WTC11 (cell line): ENCODE data around the gene FGF8. TPM values are rescaled to one million over a fixed set of nuclear protein-coding genes. Genes with fewer than 3 reads are reported as not detected.
A peak's percentile ranks its signal among the peaks of the same experiment; 100 is the strongest.

Experiments used
- ATAC-seq: fragments of 200-7000 bp; cut with Tn5 transposase; 2 replicates; pipeline ENCODE4 v1.10.0; 2021; ENCODE audit warnings: mild to moderate bottlenecking, moderate library complexity
- CTCF ChIA-PET: fragments of 300-600 bp; sonication (Branson Sonifier 250); formaldehyde crosslinking; loops from one replicate; lab custom pipeline; 2021; ENCODE audit warnings: antibody characterized with exemption; lab: Charles Lee
- POLR2A ChIA-PET: fragments of 350-600 bp; sonication (Branson Sonifier 250); formaldehyde crosslinking; loops from one replicate; lab custom pipeline; 2021; ENCODE audit warnings: antibody characterized with exemption; lab: Charles Lee
- DNase-seq: peaks from one replicate; pipeline ENCODE4 v3.0.0; 2021; ENCODE audit warnings: low spot score
- H3K27ac Mint-ChIP-seq: 2 replicates; pipeline ENCODE4 v1.8.0; 2021; ENCODE audit warnings: mixed read lengths
- H3K27me3 Mint-ChIP-seq: 2 replicates; pipeline ENCODE4 v1.8.0; 2021; ENCODE audit warnings: low read depth, mild to moderate bottlenecking, moderate library complexity, mixed read lengths
- H3K36me3 Mint-ChIP-seq: 2 replicates; pipeline ENCODE4 v1.8.0; 2021; ENCODE audit warnings: mixed read lengths
- H3K4me1 Mint-ChIP-seq: 2 replicates; pipeline ENCODE4 v1.8.0; 2022; ENCODE audit warnings: mixed read lengths
- H3K4me3 Mint-ChIP-seq: 2 replicates; pipeline ENCODE4 v1.8.0; 2021; ENCODE audit warnings: mild to moderate bottlenecking, moderate library complexity, mixed read lengths
- H3K9me3 Mint-ChIP-seq: 2 replicates; pipeline ENCODE4 v1.8.0; 2021; ENCODE audit warnings: mixed read lengths
- ATF2 ChIP-seq: sonication (generic); formaldehyde crosslinking; IDR thresholded peaks from 2 replicates; pipeline ENCODE4 v1.8.1; 2022; ENCODE audit warnings: low read depth, missing genetic modification reagents, borderline replicate concordance
- CTCF ChIP-seq: fragments of 200-600 bp; IDR thresholded peaks from 2 replicates; pipeline ENCODE4 v1.8.0; 2022; ENCODE audit warnings: antibody characterized with exemption
- E2F4 ChIP-seq: sonication (generic); formaldehyde crosslinking; IDR thresholded peaks from 2 replicates; pipeline ENCODE4 v1.8.1; 2022; ENCODE audit warnings: low read depth, mild to moderate bottlenecking, moderate library complexity, missing genetic modification reagents, borderline replicate concordance
- ETV6 ChIP-seq: sonication (generic); formaldehyde crosslinking; IDR thresholded peaks from 2 replicates; pipeline ENCODE4 v1.8.1; 2022; ENCODE audit warnings: mild to moderate bottlenecking, missing genetic modification reagents
- FOXJ3 ChIP-seq: sonication (generic); formaldehyde crosslinking; IDR thresholded peaks from 2 replicates; pipeline ENCODE4 v1.9.0; 2021; ENCODE audit warnings: missing genetic modification reagents, mild to moderate bottlenecking, borderline replicate concordance
- FOXK1 ChIP-seq: sonication (generic); formaldehyde crosslinking; IDR thresholded peaks from 2 replicates; pipeline ENCODE4 v1.8.0; 2022; ENCODE audit warnings: mild to moderate bottlenecking, moderate library complexity, missing genetic modification reagents
- FOXP4 ChIP-seq: sonication (generic); formaldehyde crosslinking; IDR thresholded peaks from 2 replicates; pipeline ENCODE4 v1.8.0; 2022; ENCODE audit warnings: mild to moderate bottlenecking, missing genetic modification reagents
- GRHL2 ChIP-seq: fragments of 250-450 bp; sonication (Bioruptor Pico); IDR thresholded peaks from 2 replicates; pipeline ENCODE4 v1.8.0; 2022; ENCODE audit warnings: mild to moderate bottlenecking, moderate library complexity; ENCODE audit not compliant: insufficient replicate concordance, severe bottlenecking
- GTF2I ChIP-seq: fragments of 250-450 bp; sonication (Bioruptor Pico); conservative IDR thresholded peaks from 2 replicates; pipeline ENCODE4 v1.4.0; 2021; ENCODE audit warnings: mild to moderate bottlenecking
- NR2C2 ChIP-seq: sonication (generic); formaldehyde crosslinking; IDR thresholded peaks from 2 replicates; pipeline ENCODE4 v1.8.0; 2022; ENCODE audit warnings: mild to moderate bottlenecking, missing genetic modification reagents
- NR3C1 ChIP-seq: sonication (generic); formaldehyde crosslinking; conservative IDR thresholded peaks from 2 replicates; pipeline ENCODE4 v1.8.1; 2023; ENCODE audit warnings: low read depth, mild to moderate bottlenecking, missing genetic modification reagents
- ZNF121 ChIP-seq: sonication (generic); formaldehyde crosslinking; IDR thresholded peaks from 2 replicates; pipeline ENCODE4 v1.8.0; 2023; ENCODE audit warnings: missing genetic modification reagents
- ZNF416 ChIP-seq: fragments of 250-450 bp; sonication (Bioruptor Pico); IDR thresholded peaks from 2 replicates; pipeline ENCODE4 v1.9.0; 2021; ENCODE audit warnings: mild to moderate bottlenecking, inconsistent platforms
- ZNF425 ChIP-seq: fragments of 250-450 bp; sonication (Bioruptor Pico); conservative IDR thresholded peaks from 2 replicates; pipeline ENCODE4 v1.9.0; 2021; ENCODE audit warnings: mild to moderate bottlenecking
- total RNA-seq: library from RNA; stranded (reverse); gene quantifications from 3 replicates; pipeline ENCODE4 v1.2.3, GENCODE V29; 2021
- TF ChIP-seq, protein P1 (sequence below): sonication (generic); formaldehyde crosslinking; conservative IDR thresholded peaks from 2 replicates; pipeline ENCODE4 v1.8.1; 2022; ENCODE audit warnings: mild to moderate bottlenecking, missing genetic modification reagents
- TF ChIP-seq, protein P2 (sequence below): sonication (generic); formaldehyde crosslinking; IDR thresholded peaks from 2 replicates; pipeline ENCODE4 v1.8.0; 2022; ENCODE audit warnings: mild to moderate bottlenecking, missing genetic modification reagents

Gene FGF8
- total RNA-seq, 1 experiment from 2014 or later, result 28.9 TPM

- Mint-ChIP-seq H3K4me1 (0 out of 2 replicates have a peak, but pooled peaks cover 3% of the 10 kb centered on the region), H3K27me3 (no peaks in the 10 kb centered on the region; the same call in 1 of the 2 replicates), H3K9me3 (no peaks in the 10 kb centered on the region), H3K36me3 (no peaks in the 10 kb centered on the region), H3K27ac (no peak overlapping the region), H3K4me3 (no peak overlapping the region)
- no peak for DNase-seq
- CTCF ChIA-PET, result interaction anchor here (0.7 to 3.2 kb wide), 5 partner anchors 13 to 518 kb away, joined by 4 to 15 read pairs (median 11); no protein-coding TSS in a partner anchor
- ATAC-seq, result peak; percentile 55
- POLR2A ChIA-PET, result no interaction called here
- TF ChIP-seq FOXP4 (CRISPR knock-in tag), result no peak
- no peak for TF ChIP-seq ZNF425 (CRISPR knock-in tag)
- TF ChIP-seq ATF2, result no peak
- TF ChIP-seq NR3C1, result no peak
Measured at GRCh38 chr10:101736666-101737065, 39.2 kb downstream of the FGF8 start.

- H3K4me1 Mint-ChIP-seq, result 0 out of 2 replicates have a peak, but pooled peaks cover 3% of the 10 kb centered on the region
- CTCF ChIA-PET, result interaction anchor here (1.2 to 1.5 kb wide), 2 partner anchors 49 to 130 kb away, joined by 4 to 5 read pairs; no protein-coding TSS in a partner anchor
- H3K9me3 Mint-ChIP-seq, result no peaks in the 10 kb centered on the region
- no peak overlapping the region for H3K4me3 Mint-ChIP-seq
- TF ChIP-seq FOXK1 (CRISPR knock-in tag) (no peak), NR2C2 (CRISPR knock-in tag) (no peak), GRHL2 (CRISPR knock-in tag) (no peak), GTF2I (CRISPR knock-in tag) (no peak), FOXP4 (CRISPR knock-in tag) (no peak), E2F4 (no peak)
- TF ChIP-seq, protein P1, sequence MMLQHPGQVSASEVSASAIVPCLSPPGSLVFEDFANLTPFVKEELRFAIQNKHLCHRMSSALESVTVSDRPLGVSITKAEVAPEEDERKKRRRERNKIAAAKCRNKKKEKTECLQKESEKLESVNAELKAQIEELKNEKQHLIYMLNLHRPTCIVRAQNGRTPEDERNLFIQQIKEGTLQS (CRISPR knock-in tag), result no peak
- H3K36me3 Mint-ChIP-seq, result no peaks in the 10 kb centered on the region
- H3K27me3 Mint-ChIP-seq, result no peaks in the 10 kb centered on the region
- ATAC-seq (no peak), DNase-seq (no peak)
- no peak overlapping the region for H3K27ac Mint-ChIP-seq
- POLR2A ChIA-PET, result no interaction called here
Measured at GRCh38 chr10:101732096-101732495, 43.8 kb downstream of the FGF8 start.

GRCh38 chr10:101726115-101726387 is 49.9 kb downstream of the FGF8 start:
- peaks cover 18% of the 10 kb centered on the region for H3K4me1 Mint-ChIP-seq
- no peaks in the 10 kb centered on the region; the same call in 1 of the 2 replicates for H3K27me3 Mint-ChIP-seq
- ATAC-seq, result no peak
- no peaks in the 10 kb centered on the region for H3K9me3 Mint-ChIP-seq
- ChIA-PET CTCF (interaction anchor here (1.2 to 1.7 kb wide), 2 partner anchors 23 to 123 kb away, joined by 4 to 5 read pairs; no protein-coding TSS in a partner anchor), POLR2A (no interaction called here)
- H3K36me3 Mint-ChIP-seq, result no peaks in the 10 kb centered on the region
- no peak overlapping the region for H3K27ac Mint-ChIP-seq
- no peak for DNase-seq
- H3K4me3 Mint-ChIP-seq, result no peak overlapping the region
- no peak for TF ChIP-seq ETV6 (CRISPR knock-in tag)
- no peak for TF ChIP-seq CTCF
- TF ChIP-seq NR2C2 (CRISPR knock-in tag), result no peak
- no peak for TF ChIP-seq ZNF416 (CRISPR knock-in tag)
- no peak for TF ChIP-seq ZNF121 (CRISPR knock-in tag)
- TF ChIP-seq FOXJ3, result no peak
- TF ChIP-seq, protein P2, sequence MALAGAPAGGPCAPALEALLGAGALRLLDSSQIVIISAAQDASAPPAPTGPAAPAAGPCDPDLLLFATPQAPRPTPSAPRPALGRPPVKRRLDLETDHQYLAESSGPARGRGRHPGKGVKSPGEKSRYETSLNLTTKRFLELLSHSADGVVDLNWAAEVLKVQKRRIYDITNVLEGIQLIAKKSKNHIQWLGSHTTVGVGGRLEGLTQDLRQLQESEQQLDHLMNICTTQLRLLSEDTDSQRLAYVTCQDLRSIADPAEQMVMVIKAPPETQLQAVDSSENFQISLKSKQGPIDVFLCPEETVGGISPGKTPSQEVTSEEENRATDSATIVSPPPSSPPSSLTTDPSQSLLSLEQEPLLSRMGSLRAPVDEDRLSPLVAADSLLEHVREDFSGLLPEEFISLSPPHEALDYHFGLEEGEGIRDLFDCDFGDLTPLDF (CRISPR knock-in tag), result no peak
